NCI-H1930 (cell line): ENCODE results near the gene TAF8.

Experiments used
- DNase-seq, 2 experiments: peaks; one replicate each; lab custom pipeline; 2025; lab: John Stamatoyannopoulos, UW

TAF8 gene

GRCh38 chr6:42099340-42100028 is 49.2 kb downstream of the TAF8 start:
- no peak for DNase-seq

- no peak for DNase-seq
These were observed 49.9 kb downstream of the TAF8 start for GRCh38 chr6:42100029-42100901.

GRCh38 chr6:42101186-42101657 is 50.9 kb downstream of the TAF8 start:
- no peak for DNase-seq

DNA sequence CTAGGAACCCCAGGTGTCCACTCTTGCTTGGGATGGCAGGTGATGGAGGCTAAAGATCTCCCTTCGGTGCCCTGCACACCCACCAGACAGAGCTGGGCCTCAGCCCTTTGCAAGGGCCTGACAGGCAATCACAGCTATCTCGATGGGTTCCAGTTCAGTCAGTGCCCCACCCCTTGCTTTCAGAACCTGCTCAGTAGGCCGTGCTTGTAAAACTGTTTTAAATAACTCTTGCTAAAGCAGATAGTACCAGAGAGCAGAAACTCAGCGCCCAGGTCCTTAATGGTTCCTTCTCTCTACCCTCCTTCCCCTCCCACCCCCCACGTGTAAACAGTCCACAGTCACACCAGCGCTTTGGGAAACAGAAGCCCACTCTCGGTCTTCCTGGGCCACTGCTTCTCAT is 52.9 kb downstream of the TAF8 start:
- no peak for DNase-seq

- no peak for DNase-seq
These were observed 53.4 kb downstream of the TAF8 start for GRCh38 chr6:42103753-42104094.

- DNase-seq = no peak
These were observed 53.9 kb downstream of the TAF8 start for GRCh38 chr6:42104095-42104803.

DNA sequence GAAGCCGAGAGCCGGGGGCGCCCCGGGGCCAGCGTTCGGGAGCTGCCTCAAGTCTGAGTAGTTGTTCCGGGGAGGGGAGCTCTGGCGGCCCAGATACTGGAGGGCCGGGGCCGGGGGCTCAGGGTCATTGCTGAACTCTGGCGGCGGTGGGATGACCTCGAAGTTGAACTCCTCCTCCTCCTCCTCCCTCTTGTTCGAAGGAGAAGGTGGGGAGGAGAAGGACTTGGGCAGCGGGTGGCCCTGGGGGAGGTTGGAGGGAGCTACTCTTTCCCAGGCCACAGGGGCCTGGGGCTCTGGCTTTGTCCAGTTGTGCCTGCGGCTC is 54.4 kb downstream of the TAF8 start:
- no peak for DNase-seq

GRCh38 chr6:42105156-42105648 is 54.9 kb downstream of the TAF8 start:
- DNase-seq = no peak

GRCh38 chr6:42105709-42106108 is 55.4 kb downstream of the TAF8 start:
- DNase-seq = no peak

DNA sequence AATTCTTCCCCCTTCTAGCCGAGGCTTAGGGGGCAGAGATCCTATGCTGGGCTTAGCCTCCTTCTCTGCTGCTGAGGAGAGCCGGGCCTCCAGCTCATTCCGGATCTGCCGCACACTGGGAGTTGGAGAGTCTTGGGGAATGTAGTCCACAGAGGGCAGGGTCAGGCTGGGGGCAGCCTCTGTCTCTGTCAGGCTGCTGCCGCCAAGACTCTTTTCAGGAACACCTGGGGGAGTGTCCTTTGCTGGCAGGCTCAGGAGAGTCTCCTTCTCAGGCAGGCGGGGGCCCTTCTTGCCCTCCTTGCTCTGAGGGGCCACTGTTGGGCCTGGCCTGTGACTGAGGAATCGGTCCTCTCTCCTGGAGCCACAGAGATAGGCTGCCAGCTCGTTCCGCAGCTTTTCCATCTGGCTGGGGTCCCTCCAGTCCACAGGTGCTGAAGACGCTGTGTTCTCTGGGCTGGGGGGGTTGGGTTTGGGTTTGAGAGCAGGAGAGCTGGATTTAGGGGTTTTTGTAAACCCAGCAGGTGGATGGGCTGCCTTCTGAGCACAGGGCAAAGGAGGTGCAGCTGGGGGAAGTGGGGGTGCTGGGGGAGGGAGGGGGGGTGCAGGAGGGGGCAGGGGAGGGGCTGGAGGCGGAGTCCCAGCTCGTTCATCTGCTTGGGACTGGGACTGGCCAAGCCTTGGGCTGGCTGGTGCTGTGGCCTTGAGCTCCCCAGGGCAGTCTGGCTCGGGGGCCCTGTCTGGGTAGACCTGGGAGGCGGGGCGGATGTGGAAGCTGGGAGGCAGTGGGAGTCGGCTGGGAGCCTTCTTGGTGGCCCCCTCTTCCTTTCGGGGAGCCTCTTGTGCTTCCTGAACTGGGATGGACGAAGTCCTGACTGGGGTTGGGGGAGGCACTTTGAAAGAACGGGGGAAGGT is 56.0 kb downstream of the TAF8 start:
- no peak for DNase-seq

DNA sequence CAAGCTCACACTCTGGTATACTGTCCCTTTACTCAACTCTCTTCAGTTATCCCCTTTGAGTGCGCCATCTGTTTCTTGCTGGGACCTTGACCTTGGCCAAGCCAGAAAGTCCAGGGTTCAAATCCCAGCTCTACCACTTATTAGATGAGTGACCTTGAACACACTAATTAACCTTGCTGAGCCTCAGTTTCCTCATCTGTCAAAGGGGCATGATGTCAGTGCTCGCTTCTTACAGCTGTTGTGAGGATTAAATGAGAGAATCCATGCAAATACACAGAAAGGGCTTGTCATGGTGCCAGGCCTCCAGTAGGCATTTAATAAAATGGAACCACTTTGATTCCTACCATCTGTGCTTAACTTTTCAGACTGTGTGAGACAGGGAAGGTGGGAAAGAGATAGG is 57.7 kb downstream of the TAF8 start:
- DNase-seq = no peak

DNA sequence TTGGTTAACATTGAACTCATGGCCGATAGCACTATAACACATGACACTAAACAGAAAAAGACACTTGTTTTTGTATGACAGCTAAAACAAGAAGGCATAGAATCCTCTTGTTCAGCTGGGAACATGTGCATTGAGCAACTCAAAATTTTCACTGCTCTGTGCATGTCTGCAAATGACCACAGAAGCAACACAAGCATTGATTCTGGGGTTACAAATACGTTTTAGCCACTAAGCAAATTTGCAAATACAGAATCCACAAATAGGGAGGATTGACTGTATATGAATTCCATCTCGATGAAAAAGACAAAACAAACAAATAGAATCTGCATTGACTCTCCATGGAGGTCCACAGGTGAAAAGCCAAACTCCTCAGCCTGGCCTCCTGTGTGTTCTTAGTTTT is 60.4 kb downstream of the TAF8 start:
- no peak for DNase-seq

- DNase-seq = no peak
These were observed 62.0 kb downstream of the TAF8 start for GRCh38 chr6:42112351-42112750.

GRCh38 chr6:42113936-42114636 is 63.8 kb downstream of the TAF8 start:
- DNase-seq = no peak

DNA sequence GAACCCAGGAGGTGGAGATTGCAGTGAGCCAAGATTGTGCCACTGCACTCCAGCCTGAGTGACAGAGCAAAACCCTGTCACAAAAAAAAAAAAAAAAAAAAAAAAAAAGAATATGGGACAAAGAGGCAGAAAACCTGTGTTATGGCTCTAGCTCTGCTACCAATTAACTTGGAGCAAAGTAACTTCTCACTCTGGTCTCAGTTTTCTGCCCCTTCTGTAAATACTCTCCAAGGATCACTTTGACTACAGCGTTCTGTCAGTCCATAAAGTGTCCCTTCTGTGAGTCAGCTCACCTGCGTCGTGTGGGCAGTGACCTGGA is 67.5 kb downstream of the TAF8 start:
- DNase-seq = no peak

DNA sequence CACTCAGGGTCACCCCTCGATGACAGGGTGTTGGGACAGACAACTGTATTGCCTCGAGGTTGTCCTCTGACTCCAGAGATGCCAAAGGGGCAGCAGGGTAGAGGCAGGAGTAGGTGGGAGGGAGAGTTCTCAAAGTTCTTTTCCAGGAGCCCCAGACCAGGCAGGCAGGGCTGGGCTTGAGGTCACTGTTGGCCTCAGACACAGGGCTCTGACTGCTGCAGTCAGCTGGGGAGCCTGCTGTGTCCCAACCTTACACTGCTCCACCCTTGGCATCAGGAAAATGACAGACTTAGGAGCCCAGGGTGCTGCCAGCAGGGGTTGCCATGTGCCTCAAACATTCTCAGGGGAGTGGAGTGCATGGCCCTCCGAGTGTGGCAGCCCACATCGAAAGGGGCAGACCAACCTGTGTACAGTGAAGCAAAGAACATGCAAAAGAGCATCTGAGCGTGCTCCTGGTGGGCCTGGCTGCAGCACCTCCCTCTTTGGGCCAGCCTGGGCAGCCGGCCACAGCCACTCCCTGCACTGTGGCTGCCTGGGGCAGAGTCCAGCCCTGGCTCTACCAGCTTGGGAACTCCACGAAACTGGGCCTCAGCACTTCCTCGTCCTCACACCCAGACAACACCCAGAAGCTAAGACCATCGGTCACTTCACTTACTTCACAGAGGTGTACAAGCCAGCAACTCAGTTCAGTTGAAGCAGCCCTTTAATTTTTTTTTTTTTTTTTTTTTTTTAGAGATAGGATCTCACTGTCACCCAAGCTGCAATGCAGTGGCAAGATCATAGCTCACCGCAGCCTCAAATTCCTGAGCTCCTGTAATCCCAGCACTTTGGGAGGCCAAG is 68.1 kb downstream of the TAF8 start:
- DNase-seq = no peak

DNA sequence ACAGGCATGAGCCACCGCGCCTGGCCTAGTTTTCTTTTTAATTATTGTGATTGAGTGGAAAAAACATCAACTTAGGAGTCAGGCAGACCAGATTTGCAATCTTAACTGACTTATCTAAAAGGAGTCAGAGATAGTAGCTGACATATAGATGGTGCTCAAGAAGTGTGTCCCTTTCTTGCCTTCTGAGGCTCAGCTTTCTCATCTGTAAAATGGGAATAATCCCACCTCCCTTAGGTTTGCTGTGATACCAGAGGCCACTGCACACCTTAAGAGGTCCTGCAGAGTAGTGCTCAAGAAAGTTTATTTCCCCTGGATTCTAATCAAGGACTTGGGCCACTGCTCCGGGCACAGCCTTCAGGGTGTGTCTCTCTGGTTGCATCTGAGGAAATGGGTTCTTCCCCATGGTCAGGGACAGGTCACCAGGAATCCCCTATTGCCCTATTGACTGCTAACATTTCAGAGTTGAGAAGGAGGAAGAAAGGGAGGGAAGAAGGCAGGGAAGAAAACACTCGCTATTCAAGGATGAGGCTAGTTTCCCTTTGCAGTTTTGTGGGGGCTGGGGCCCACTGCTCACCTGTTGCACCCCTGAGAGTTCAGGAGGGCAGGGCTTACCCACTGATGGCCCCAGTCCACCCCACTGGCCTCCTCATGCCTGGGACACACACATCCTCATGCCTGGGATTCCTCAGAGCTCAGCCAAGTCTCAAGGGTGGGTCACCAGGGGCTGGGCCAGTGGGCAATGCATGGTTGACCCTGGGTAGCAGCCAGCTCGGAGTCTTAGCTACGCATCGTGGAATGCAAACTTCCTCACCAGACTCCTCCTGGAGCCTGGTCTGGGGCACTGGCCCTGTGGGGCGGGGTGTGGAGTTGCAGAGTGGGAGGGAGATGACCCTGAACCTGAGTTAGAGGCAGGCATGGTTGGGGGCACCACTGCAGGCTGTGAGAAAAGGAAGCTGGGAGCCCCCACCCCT is 70.9 kb downstream of the TAF8 start:
- DNase-seq = no peak

DNA sequence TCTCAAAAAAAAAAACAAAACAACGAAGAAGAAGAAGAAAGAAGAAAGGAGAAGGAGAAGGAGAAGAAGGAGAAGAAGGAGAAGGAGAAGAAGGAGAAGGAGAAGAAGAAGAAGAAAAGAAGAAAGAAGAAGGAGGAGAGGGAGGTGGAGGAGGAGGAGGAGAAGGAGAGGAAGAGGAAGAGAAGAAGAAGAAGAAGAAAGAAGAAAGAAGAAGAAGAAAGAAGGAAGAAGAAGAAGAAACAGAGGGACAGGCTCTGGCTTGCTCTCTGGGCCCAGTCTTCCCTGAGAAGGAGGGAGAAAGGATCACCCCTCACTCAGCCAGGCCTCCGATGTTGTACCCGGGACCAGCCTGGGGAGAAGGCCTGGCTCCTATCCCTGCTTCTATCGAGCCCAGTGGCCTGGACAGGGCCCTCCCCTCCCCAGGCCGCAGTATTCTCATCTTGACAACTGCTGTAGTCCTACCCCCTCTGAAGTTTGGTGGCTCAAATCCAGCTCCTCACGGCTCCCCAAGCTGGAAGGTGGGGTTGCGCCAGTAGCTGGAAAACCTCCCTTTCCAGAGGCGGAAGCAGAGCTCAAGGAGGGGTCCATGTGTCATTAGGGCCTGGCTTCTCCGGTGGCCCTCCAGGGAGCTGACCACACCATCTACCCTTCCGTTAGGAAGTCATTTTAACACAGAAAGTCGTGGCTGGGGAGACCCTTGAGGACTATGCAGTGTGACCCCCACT is 73.2 kb downstream of the TAF8 start:
- no peak for DNase-seq
